GM19452 (cell line): Measurements from ENCODE around the gene PARD3B.

Source experiments
- ATAC-seq: cut with Tn5 transposase; IDR thresholded peaks from one replicate; pipeline ENCODE4 v1.9.1; 2021; ENCODE audit not compliant: unreplicated experiment

PARD3B gene

DNA sequence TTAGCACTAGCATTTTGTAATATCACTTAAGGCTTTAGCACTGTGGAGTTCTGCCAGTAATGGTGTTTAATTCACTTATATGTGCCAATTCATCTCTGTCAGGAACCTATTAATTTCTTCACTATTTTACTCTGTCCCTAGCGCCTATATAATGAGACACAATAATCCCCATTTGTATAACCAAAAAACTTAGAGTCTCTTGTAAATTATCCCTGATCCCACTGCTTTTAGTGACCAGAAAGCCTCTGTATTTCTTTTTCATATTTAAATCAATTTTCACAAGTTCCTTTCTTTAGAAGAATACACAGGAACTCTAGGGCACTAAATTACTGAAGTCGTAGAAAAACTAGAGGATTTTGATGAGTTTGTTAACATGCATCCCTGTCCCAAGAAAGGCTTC lies 894.3 kb downstream of the PARD3B start:
- no peak for ATAC-seq

DNA sequence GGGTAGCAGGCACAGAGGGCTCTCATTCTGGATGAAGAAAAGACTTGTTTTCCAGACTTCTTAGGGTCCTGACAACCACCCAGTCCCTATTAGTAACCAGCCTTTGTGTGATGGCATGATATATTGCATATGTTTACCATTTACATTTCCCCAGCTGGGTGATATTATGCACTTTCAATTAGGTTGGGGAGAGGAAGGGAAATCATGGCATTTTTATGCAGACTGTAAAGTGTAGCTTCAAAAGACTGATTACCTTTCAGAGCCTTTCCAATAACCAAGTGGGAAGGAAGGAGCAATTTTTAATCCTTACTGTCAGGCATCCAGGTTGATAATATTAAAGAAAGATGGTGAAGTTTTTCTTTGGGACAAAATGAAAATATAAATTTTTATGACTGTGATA lies 896.2 kb downstream of the PARD3B start:
- no peak for ATAC-seq

DNA sequence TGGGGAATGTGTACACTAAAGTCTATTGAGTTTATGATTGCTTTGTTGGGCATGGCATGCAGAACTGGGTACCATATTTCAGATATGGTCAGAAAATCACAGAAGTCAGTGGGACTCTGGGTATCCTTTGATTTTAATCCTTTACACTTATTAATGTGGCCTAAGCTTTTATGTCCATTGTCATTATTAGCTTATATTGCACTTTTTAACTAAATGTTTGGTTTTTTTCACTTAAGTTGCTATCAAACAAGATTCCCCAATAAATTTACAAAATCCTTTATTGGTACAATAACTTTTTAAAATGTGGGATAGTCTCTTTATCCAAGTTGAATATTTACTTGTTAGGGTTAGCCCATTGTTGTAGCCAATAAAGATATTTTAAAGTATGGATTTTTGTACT lies 902.9 kb downstream of the PARD3B start:
- ATAC-seq = no peak

DNA sequence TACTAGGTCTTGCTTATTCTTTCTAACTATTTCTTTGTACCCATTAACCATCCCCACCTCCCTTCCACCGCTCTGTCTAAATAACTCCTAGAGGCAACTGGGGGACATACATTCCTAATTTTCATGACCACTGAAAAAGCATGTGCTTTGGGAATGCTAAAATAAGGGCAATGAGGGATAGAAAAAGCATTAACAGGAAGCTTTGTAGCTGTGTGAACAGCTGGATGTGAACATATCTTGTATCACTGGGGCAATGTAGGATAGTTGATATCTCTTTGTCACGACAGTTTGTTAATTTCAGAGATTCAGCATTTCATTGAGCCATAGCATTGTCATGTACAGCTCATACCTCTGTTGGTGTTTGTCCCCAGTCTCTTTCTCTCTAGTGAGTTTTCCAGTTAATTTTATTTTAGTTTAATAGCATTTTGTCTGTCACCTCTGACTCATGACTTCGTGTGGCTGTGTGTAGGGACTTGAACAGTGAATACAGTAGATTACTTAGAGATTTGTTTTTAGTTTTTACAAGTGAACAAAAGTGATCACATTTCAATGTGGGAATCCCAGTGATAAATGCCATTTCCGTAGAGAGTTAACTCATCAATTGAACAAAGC lies 906.7 kb downstream of the PARD3B start:
- no peak for ATAC-seq

DNA sequence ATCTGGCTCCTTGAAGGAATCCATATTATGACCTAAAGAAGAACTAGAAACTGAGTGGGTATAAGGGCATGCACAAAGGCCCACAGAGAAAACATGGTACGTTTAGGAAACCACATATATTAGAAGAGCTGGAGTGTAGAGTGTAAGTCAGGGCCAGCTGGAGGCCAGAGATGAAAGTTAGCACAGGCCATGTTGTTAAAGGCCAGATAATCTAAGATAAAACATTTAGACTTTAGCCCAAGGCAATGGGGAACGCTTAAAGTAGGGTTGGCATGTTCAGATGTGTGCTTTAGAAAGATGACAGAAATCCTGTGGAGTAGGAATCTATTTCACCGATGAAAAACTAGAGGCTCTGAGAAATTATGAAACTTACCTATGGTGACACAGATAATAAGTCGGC lies 907.9 kb downstream of the PARD3B start:
- no peak for ATAC-seq

DNA sequence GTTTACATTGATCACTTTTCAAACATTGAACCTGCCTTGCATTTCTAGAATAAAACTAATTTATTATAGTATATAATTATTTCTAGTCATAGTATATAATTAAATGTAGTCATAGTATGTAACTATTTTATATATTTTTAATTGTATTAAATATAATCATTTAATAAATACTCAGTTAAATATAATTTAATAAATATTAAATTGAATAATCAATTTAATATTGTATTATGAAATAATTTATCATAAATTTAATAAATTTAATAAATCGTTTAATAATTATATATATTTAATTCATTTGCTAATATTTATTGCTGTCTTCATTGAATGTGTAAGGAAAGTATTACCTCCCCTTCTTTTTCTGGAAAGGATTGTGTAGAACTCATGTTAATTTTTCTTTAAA lies 911.4 kb downstream of the PARD3B start:
- ATAC-seq = no peak

DNA sequence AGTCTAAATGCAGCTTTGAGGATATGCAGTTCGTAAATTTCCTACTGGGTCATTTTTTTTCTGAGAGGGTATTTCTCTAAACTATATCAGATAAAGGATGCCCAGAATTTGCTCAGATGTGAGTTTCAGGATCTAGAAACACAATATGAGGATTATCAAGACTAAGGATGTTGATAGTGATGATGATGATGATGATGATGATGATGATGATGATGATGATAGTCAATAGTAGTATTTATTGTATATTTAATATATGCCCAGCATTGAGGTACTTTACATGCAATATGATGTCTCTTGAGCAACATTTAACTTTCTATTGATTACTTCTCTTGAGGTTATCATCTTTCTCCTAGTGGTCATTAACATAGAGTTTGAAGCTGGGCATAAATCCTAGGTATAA lies 914.9 kb downstream of the PARD3B start:
- no peak for ATAC-seq

DNA sequence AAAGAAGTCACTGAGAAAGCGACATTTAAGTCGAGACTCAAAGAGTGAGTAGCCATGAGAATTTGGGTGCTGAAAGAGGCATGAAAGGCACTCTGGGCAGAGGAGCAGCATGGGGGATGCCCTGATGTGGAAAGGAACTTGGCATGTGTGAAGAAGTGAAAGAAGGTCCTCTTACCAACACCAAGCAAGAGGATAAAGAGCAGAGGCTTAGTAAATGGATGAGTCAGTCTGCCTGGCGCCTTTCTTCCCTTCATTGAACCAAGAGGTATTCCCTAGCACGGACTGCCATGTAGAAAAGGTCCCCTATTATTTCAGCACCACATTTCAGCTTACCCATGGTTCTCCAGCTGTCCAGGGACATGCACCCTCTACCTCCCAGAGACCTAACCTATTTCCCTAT lies 915.9 kb downstream of the PARD3B start:
- no peak for ATAC-seq

DNA sequence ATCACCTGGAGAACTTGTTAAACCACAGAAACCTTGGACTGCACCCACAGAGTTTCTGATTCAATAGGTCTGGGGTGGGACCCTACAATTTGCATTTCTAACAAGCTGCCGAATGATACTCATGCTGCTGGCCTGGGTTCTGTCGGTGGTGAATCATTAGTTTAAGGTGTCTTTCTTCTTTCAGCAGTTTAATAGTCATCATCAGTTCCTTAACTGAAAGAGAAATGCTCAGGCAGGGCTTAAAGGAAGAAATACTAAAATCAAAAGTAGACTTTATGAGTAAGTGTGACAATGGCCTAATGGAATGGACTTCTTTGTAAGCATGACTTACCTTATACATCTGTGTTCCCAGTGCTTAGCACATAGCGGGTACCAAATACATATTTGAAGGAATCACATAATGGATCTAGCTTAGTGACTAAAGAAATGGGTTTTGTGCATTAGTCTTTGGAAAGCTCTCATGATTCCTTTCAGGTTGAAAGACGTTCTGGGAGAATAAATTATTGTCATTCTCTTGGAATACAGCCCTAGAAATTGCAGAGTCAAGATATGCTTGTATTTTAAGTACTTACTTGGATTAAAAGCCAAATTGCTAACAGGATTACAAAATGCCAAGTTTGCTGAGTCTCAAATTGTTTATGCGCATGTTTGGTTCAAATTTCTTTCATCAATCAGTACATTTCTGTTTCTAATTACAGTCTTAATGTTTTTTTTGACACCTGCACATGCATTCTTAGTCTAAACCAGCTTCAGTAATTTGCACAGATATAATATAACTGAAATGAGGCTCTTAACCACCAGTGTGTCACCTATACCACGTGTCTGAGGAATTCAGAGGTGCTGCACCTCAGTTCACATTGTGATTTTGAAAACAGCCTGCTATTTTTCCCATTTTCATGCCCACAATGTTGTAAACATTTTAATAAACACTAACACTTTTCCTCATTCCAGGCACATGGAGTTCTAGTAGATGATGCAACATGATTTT lies 916.7 kb downstream of the PARD3B start:
- no peak for ATAC-seq

DNA sequence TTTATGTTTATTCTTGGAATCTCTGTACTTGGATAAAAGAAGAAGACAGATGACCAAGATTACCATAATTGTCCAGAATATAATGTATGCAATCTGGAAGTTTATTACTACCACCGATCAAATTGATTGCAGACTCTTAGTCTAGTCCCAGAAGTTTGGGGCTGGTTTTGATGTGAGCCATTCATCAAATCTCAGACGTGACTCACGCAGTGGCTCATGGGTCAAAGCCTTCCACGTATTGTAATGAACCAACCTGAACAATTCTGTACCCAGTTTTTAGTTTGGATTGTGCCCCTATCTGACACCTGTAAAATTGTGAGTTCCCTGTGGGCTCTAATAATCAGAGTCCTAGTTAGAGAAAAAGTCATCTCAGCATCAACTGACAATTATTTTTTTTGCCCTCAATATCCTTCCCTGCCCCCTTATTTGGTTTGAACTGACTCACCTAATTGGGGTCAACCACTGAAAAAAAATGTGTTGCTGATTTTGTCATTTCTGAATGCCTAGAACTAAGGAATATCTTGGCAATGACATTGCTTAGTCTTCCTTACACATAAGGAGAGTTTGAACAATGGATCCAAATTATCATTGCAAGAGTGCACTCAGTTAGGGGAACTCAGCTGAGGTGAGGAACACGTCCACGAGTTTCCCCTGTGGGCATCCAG lies 917.5 kb downstream of the PARD3B start:
- no peak for ATAC-seq

DNA sequence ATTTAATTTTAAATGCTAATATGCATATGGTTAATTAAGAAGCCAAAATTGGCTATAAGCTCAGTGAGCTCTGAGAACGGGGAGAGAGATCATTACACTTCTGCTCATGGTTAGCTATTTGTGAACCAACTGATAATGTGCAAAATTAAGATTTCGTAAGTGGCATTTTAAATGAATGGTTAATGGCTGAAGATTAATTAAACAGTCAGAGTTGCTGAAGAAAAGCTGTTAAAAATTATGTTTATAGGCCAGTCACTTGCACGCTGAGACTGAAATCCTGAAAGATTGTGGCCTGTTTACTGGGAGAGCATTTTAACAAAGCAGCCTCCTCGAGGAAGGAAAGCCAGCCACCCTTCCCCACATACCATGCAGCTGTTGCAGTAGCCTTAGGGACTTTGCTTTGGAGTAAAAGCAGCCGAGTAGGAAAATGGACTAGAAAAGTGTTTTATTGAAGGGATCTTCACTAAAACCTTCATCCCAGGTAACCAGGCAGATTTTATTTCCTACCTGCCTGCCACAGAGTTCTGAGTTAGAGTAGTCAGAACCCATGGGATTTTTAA lies 918.3 kb downstream of the PARD3B start:
- ATAC-seq = no peak

DNA sequence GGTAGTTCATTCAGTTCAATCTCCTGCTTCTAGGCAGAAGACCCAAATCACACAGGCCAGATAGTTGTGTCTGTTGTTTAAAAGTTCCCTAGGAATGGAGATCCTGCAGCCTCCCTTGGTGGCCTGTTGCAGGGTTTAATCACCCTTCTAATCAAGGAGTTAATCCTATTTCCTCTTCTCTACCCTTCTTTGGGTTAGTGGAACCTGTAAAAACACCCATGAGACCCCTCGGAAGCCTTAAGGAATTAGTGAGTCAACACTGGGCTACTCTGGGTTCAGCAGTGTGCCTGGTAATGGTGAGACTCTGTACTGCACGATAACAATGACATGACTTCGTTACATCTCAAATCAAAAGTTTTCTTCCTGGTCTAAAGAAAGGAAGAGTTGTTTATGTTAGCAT lies 919.4 kb downstream of the PARD3B start:
- ATAC-seq = no peak

DNA sequence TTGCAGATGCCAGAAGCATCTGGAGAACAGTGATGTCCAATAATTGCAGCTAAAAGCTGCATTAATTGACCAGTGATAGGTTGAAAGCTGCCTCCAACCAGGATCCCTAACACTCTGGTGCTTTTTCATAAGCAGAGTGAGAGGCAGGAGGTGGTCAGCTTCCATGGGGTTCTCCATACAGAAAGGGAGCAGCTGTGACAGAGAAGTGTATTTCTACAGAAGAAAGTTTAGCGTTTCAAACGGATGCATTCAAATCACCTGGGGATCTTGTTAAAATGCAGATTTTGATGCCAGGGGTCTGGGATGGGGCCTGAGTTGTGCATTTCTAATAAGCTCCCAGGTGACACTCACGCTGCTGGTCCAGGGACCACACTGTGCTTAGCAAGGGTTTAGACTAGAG lies 920.5 kb downstream of the PARD3B start:
- ATAC-seq = no peak

DNA sequence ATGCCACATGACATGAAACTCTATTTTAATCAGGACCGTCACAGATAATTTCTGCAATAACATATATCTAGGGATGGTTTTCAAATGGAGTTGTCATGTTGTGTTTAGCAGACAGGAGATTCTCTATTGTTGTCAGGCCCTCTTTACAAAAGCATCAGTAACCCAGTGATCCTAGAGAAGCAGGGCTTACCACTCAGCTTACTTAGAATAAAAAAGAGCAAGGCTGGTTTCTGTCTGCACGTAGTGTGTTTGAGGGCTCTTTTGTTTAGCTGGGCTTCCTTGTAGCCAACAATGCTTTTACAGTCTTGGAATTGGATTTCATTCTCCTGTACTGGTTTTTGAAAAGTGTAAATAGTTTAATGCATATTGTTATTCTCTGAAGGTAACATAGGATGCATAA lies 926.5 kb downstream of the PARD3B start:
- no peak for ATAC-seq

DNA sequence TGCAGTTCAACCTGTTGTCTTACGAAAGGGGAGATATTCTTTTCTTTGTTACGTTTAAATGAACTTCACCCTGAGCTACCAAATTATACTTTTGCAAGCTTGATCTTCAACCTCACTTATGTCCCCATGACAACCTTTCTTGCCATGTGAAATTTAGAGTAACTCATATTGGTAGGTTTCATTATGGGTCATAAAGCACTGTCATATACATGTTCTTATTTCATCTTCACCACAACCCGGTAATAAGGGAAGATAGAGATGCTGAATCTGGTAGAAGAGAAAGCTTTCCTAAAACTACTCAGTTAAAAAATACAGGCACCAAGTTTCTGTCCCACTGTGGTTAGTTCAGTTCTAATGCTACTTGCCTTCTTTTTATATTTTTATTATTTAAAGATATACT lies 928.5 kb downstream of the PARD3B start:
- no peak for ATAC-seq

DNA sequence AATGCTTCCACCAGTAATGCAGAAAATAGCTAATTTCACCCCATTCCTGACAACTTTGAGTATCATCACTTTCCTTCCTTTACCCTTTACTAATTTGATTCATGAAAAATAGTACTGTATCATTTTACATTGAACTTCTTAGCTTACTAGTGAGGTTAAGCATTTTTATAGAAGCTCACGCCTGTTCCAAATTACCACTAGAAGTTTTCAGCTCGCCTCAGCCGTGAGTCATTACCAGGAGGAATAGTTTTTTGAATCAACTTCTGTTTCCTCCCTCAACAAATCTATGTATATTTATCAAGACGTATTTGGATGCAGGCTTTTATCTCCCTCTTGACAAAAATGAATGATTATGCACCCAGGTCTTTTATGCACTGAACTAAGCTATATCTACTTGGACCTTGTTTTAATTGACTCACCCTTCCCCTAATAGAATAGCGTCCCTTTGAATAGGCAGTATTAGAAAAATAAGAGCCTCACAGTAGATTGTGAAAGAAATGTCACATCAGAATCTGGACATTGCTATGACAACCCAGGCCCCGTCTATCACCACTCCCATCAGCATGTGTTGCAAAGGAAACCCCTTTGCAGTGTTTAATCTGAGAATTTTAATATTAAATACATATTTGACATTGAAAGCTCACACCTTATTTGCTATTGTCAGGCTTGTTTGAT lies 929.6 kb downstream of the PARD3B start:
- no peak for ATAC-seq

DNA sequence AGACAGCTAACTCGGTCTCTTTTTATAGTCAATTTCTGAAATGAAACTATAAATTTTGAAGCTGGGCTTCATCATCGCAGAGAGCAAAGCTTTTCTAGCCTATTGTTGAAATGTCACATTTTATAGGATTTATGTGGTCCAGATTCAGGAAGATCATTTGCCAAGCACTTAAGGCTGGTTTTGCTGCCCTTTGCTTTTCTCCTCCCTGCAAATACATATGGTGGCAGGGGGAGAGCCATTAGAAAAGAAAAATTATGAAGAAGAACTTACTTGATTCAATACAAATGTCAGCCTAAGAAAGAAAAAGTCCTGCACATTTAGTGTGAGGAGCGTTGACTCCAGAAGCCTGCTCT lies 930.1 kb downstream of the PARD3B start:
- ATAC-seq = no peak

DNA sequence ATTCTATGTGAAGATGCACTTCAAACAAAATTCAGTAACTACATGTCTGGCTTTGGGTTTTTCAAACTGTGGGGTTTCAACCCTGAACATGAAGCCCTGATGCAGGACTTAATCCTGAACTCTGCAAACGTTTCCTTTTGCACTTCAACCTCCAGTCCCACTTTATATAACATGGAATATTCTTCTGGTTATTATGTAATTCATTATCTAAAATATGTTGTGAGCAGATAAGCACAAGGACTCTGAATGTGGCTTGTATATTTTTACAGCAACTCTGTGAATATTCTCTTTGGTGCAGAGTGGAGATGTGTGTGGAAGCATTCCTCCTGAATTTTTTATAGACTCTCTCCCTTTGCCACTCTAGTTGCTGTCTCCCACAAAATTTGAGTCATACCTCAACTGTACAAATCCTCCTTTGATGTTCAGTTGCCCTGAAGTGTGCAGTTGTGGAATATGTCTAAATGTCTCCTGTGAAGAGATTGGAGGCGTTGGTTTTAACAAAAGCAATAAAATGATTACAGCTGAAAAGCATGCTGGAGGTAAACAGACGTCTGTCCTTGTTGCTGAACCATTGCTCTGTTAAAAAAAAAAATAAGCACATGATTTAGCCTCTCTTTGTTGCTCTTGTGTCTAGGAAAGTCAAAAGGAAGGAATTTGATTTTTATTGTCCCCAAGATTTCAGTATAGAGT lies 931.9 kb downstream of the PARD3B start:
- ATAC-seq = no peak

DNA sequence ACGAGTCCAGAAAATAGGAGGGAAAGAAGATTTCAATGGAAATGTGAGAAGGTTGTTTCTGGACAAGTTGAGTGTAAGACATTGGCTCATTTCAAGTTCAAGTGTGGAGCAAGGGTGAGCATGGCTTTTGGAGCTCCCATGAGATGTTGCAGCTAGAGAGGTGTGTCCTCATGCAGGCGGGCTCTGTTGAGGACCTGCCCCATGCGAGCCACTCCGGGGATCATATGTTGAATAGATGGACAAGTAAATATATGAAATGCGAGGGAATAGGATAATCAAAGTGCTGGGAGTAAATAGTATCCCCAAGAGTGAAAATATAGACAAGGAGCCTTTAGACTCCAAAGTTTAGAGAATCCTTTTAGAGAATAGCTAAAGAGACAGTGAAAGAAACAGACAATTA lies 936.6 kb downstream of the PARD3B start:
- ATAC-seq = no peak

DNA sequence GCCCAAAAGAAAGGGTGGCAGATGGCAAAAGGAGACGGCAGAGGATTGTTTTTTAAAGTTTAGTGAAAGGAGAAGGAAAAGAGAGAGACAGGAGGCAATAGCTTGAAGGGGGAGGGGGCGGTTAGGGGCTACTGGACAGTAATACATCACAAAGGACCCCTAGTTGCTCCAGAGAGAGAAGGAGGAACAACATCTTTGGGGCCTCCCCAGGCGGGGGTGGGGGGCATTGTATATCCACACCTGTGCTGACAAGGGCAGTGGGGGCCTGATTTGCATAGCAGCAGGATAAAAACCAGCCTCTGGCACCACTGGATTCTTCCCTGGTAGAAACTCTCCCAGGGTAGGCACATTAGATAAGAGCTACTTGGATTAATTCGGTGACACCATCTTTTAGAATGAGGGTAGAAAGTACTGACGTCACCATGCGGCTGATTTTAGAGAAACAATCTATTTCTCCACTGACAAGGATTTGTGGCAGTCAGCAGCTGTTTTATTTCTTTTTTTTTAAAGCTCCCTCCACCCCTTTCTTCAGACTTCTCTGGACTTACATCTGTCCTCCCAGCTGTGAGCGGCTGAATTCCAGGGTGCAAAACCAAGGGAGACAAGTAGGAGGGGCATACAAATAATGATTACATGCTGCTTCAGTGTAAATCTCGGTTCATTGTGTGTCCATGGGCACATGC lies 937.3 kb downstream of the PARD3B start:
- ATAC-seq = no peak
